Endodermal cell (in vitro differentiated cells): ENCODE data around the gene PRSS21. TPM values are rescaled to one million over a fixed set of nuclear protein-coding genes. Genes with fewer than 3 reads are reported as not detected.

ENCODE experiments used
- DNase-seq: peaks from one replicate; pipeline ENCODE4 v3.0.0-alpha.2; 2017
- H3K27ac ChIP-seq: 2 replicates; pipeline ENCODE4 v1.5.1; 2013; ENCODE audit warnings: mild to moderate bottlenecking, low read depth, low read length, moderate library complexity
- H3K27me3 ChIP-seq: 2 replicates; pipeline ENCODE4 v1.6.1; 2013; ENCODE audit warnings: mild to moderate bottlenecking, low read length, moderate library complexity; ENCODE audit not compliant: insufficient read depth, control insufficient read depth, poor library complexity, severe bottlenecking
- H3K36me3 ChIP-seq: 2 replicates; pipeline ENCODE4 v1.7.0; 2013; ENCODE audit warnings: mild to moderate bottlenecking, low read length, moderate library complexity; ENCODE audit not compliant: control insufficient read depth, insufficient read depth
- H3K4me1 ChIP-seq: one replicate; pipeline ENCODE4 v1.7.0; 2013; ENCODE audit warnings: low read length; ENCODE audit not compliant: control insufficient read depth, insufficient read depth
- H3K4me3 ChIP-seq: 2 replicates; pipeline ENCODE4 v1.5.1; 2013; ENCODE audit warnings: mild to moderate bottlenecking, low read length, moderate library complexity
- H3K9ac ChIP-seq: 2 replicates; pipeline ENCODE4 v1.6.1; 2013; ENCODE audit warnings: mild to moderate bottlenecking, low read length, moderate library complexity; ENCODE audit not compliant: poor library complexity, severe bottlenecking; ENCODE audit errors: extremely low read depth
- H3K9me3 ChIP-seq: 2 replicates; pipeline ENCODE4 v1.6.1; 2013; ENCODE audit warnings: mild to moderate bottlenecking, low read length, moderate library complexity; ENCODE audit not compliant: control insufficient read depth
- H3K27ac Mint-ChIP-seq: 2 replicates; pipeline ENCODE4 v1.8.0; 2020; ENCODE audit warnings: mixed read lengths
- H3K27me3 Mint-ChIP-seq: 2 replicates; pipeline ENCODE4 v1.8.0; 2021; ENCODE audit warnings: mild to moderate bottlenecking, mixed read lengths; ENCODE audit not compliant: insufficient read depth
- H3K36me3 Mint-ChIP-seq: 2 replicates; pipeline ENCODE4 v1.8.0; 2020; ENCODE audit warnings: low read depth, mixed read lengths
- H3K4me1 Mint-ChIP-seq: 2 replicates; pipeline ENCODE4 v1.8.0; 2020; ENCODE audit warnings: mixed read lengths
- H3K4me3 Mint-ChIP-seq: 2 replicates; pipeline ENCODE4 v1.8.0; 2020; ENCODE audit warnings: mild to moderate bottlenecking, moderate library complexity, mixed read lengths
- H3K9me3 Mint-ChIP-seq: 2 replicates; pipeline ENCODE4 v1.8.0; 2020; ENCODE audit warnings: mild to moderate bottlenecking, mixed read lengths
- CTCF ChIP-seq: fragments of 200-600 bp; sonication (generic); conservative IDR thresholded peaks from 2 replicates; pipeline ENCODE4 v1.5.0; 2021; ENCODE audit warnings: antibody characterized with exemption, mild to moderate bottlenecking
- WGBS, 2 experiments: methylation state at CpG; one replicate each; pipeline versions ENCODE4 v1.1.5 to v1.1.7; 2013; ENCODE audit warnings: missing lambda C conversion rate in 2 of 2, mixed read lengths in 1 of 2; ENCODE audit not compliant: insufficient coverage in 1 of 2, insufficient read length in 1 of 2; 5-methylcytosine and 5-hydroxymethylcytosine counted together
- total RNA-seq, 2 donors: library from RNA; stranded (reverse); fragmentation: NEBNext Ultra II Directional in 1 of 2; extraction: Animal tissue kit (Norgen Biotek cat#: 25700) in 1 of 2; gene quantifications; 2 replicates in 1 of 2; 3 replicates in 1 of 2; pipeline ENCODE4 v1.2.1, GENCODE V29; 2021

The PRSS21 gene
- total RNA-seq, 2 donors from 2014 or later = not detected

DNA sequence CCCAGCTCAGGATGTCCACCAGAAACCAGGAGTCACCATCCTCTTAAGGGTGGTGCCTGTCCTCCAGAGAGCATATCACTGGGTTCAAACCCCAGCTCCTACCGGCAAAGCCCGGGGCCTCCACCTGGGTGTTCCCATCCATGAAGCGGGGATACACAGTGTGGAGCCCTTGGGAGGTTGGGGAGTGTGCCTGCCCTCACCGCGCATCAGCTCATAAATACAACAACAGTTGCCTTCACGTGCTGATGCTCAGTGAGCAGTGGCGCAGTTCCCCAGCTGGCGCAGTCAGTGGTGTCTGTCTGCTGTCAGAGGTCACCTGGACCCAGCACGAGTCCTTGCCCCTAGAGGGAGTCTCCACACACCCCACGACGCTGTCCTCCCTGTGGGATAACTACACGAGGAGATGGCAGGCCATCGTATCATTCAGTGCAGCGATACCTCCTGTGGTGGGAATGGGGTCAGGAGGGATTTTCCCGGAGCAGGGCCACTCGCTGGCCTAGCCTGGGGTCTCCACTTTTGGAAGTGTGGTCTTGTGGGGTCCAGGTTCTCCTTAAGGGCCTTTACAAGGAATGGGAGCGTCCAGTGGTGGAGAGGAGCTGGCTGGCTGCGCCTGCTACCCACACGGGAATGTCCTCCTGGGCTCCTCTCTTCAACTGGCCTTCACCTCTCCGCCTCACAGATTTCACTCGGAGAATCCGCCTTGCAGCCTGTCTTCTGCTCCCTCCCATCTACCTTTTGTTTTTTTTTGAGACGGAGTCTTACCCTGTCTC lies 37.7 kb upstream of the PRSS21 start:
- no peak overlapping the region for H3K9ac ChIP-seq
- H3K27me3 ChIP-seq = peaks cover 2% of the 10 kb centered on the region
- no peaks in the 10 kb centered on the region for H3K9me3 ChIP-seq
- H3K36me3 ChIP-seq = peaks cover 9% of the 10 kb centered on the region
- peak; percentile 31 for TF ChIP-seq CTCF
- H3K27ac ChIP-seq = no peak overlapping the region
- H3K4me3 ChIP-seq = no peak overlapping the region
- Mint-ChIP-seq H3K27me3 (peaks cover 5% of the 10 kb centered on the region), H3K4me1 (peaks cover 17% of the 10 kb centered on the region), H3K36me3 (peaks cover 10% of the 10 kb centered on the region), H3K4me3 (peak overlapping the region; percentile 95), H3K9me3 (no peaks in the 10 kb centered on the region), H3K27ac (no peak overlapping the region)
- H3K4me1 ChIP-seq = peaks cover 5% of the 10 kb centered on the region
- 89 to 92% methylated on average over 15 to 23 of the region's 23 CpGs for WGBS, 2 experiments
- DNase-seq = peak; percentile 53

GRCh38 chr16:2779978-2780898 lies 36.8 kb upstream of the PRSS21 start:
- Histone ChIP-seq H3K27me3 (peaks cover 11% of the 10 kb centered on the region), H3K4me3 (no peak overlapping the region), H3K9me3 (no peaks in the 10 kb centered on the region), H3K4me1 (peaks cover 5% of the 10 kb centered on the region), H3K36me3 (peaks cover under 1% of the 10 kb centered on the region), H3K27ac (no peak overlapping the region), H3K9ac (no peak overlapping the region)
- Mint-ChIP-seq H3K9me3 (no peaks in the 10 kb centered on the region), H3K36me3 (peaks cover 3% of the 10 kb centered on the region), H3K27ac (no peak overlapping the region), H3K4me1 (peaks cover 17% of the 10 kb centered on the region), H3K4me3 (no peak overlapping the region), H3K27me3 (peaks cover 7% of the 10 kb centered on the region)
- peak; percentile 51 for DNase-seq
- WGBS, 2 experiments = 76 to 78% methylated on average over 12 to 14 of the region's 17 CpGs
- TF ChIP-seq CTCF = no peak

DNA sequence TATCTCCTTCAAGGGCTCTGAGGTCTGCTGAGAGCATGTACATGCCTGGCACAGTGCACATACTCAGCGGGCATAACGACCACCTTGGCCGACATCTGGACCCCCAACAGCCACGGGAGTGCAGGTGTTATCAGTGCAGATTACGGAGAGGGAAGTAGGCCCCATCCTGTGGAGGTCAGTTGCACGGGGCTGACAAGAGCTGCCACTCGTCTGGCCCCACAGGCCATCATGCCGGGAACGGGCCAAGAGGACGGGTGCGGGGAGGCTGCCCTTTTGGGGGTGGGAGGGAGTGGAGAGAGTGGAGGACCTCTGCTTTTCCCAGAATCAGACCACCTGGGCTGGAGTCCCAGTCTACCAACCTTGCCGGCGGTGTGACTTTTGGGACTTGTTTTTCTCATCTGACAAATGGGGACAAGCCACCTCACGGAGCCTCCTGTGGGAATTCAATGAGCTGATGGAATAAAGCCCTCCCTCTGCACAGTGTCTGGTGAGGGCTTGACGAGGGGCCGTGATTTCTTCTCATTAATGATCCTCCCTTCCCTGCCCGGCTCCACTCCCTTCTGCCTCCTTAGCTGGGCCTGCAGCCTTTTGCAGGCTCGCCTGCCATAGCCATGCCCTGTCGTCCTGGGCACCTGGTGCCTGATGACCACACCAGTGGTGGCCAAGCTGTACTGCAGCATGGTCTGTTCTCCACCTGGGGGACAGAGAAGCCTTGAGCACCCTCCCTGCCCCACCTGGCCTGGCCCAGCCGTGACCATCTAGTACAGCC lies 34.3 kb upstream of the PRSS21 start:
- Histone ChIP-seq H3K4me3 (no peak overlapping the region), H3K27me3 (peaks cover 20% of the 10 kb centered on the region), H3K36me3 (no peaks in the 10 kb centered on the region), H3K27ac (no peak overlapping the region), H3K9ac (no peak overlapping the region), H3K9me3 (no peaks in the 10 kb centered on the region), H3K4me1 (peaks cover 5% of the 10 kb centered on the region)
- H3K9me3 Mint-ChIP-seq = no peaks in the 10 kb centered on the region
- H3K4me1 Mint-ChIP-seq = peaks cover 15% of the 10 kb centered on the region
- no peak overlapping the region for H3K27ac Mint-ChIP-seq
- H3K36me3 Mint-ChIP-seq = no peaks in the 10 kb centered on the region
- WGBS, 2 experiments = 93 to 94% methylated on average over 12 to 20 of the region's 20 CpGs
- no peak overlapping the region for H3K4me3 Mint-ChIP-seq
- peaks cover 12% of the 10 kb centered on the region for H3K27me3 Mint-ChIP-seq
- DNase-seq = peak; percentile 66
- TF ChIP-seq CTCF = peak; percentile 61
